Calu3 (cell line): ENCODE data around the gene JCHAIN. TPM values are rescaled to one million over a fixed set of nuclear protein-coding genes. Genes with fewer than 3 reads are reported as not detected.

Source experiments
- BruUV-seq: library from RNA; stranded (reverse); fragments of 400-500 nt; replicated peaks from 2 replicates; lab custom pipeline; 2021; lab: Mats Ljungman, UMichigan
- CTCF ChIA-PET: fragments of 300-600 bp; sonication (Branson Sonifier 250); formaldehyde crosslinking; loops from one replicate; lab custom pipeline; 2022; ENCODE audit warnings: antibody characterized with exemption; lab: Charles Lee
- DNase-seq: peaks from one replicate; pipeline ENCODE4 v3.0.0; 2022
- H3K27ac Mint-ChIP-seq: one replicate; pipeline ENCODE4 v1.8.0; 2022; ENCODE audit warnings: mixed read lengths; ENCODE audit not compliant: unreplicated experiment
- H3K27me3 Mint-ChIP-seq: one replicate; pipeline ENCODE4 v1.8.0; 2022; ENCODE audit warnings: mixed read lengths; ENCODE audit not compliant: unreplicated experiment
- H3K36me3 Mint-ChIP-seq: one replicate; pipeline ENCODE4 v1.8.0; 2022; ENCODE audit warnings: mild to moderate bottlenecking, moderate library complexity, mixed read lengths; ENCODE audit not compliant: insufficient read depth, unreplicated experiment
- H3K4me1 Mint-ChIP-seq: one replicate; pipeline ENCODE4 v1.8.0; 2022; ENCODE audit warnings: mild to moderate bottlenecking, low read depth, mixed read lengths; ENCODE audit not compliant: unreplicated experiment
- H3K4me3 Mint-ChIP-seq: one replicate; pipeline ENCODE4 v1.8.0; 2022; ENCODE audit warnings: mild to moderate bottlenecking, low read depth, moderate library complexity, mixed read lengths; ENCODE audit not compliant: unreplicated experiment
- H3K9me3 Mint-ChIP-seq: one replicate; pipeline ENCODE4 v1.8.0; 2022; ENCODE audit warnings: low read depth, mixed read lengths; ENCODE audit not compliant: unreplicated experiment
- intact Hi-C: fragments of 100-400 bp; cut with micrococcal nuclease; formaldehyde crosslinking; loops from one replicate; pipeline ENCODE4 v1.10.0; 2022; ENCODE audit not compliant: unreplicated experiment
- total RNA-seq: library from RNA; stranded (reverse); gene quantifications from 2 replicates; pipeline ENCODE4 v1.2.3, GENCODE V29; 2022
- TF ChIP-seq, protein P1 (sequence below): fragments of 200-600 bp; IDR thresholded peaks from one replicate; pipeline ENCODE4 v1.8.0; 2022; ENCODE audit warnings: antibody characterized with exemption; ENCODE audit not compliant: unreplicated experiment

Gene JCHAIN
- total RNA-seq, 1 experiment from 2014 or later: not detected

DNA sequence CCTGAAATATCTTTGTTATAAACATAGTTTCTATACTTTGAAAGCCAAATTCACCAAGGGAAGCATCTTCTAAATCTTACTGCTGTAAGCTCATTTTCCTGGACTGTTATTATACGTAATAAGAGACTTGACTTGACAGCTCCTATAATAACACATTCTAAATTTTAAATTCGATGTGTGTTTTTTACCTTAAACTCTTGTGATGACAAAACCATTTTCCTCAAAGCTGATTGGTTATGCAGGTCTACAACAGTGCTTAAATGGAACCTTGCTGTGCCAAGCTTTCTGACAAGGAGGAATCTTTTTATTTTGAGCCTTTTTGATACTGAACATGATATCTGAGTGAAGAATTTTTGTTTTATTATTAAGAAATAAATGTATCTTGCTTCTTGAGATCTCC, 37.9 kb downstream of the JCHAIN start, which contains the start of gene ENAM:
Gene ENAM, plus strand, starts transcription at position 301 of the 400 bp plus-strand sequence. CDS start 757 bp downstream, outside the sequence.
- DNase-seq: no peak
- TF ChIP-seq, protein P1, sequence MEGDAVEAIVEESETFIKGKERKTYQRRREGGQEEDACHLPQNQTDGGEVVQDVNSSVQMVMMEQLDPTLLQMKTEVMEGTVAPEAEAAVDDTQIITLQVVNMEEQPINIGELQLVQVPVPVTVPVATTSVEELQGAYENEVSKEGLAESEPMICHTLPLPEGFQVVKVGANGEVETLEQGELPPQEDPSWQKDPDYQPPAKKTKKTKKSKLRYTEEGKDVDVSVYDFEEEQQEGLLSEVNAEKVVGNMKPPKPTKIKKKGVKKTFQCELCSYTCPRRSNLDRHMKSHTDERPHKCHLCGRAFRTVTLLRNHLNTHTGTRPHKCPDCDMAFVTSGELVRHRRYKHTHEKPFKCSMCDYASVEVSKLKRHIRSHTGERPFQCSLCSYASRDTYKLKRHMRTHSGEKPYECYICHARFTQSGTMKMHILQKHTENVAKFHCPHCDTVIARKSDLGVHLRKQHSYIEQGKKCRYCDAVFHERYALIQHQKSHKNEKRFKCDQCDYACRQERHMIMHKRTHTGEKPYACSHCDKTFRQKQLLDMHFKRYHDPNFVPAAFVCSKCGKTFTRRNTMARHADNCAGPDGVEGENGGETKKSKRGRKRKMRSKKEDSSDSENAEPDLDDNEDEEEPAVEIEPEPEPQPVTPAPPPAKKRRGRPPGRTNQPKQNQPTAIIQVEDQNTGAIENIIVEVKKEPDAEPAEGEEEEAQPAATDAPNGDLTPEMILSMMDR: no peak
- CTCF ChIA-PET: no interaction called here
- Mint-ChIP-seq H3K27me3 (no peaks in the 10 kb centered on the region), H3K4me3 (no peak within 1 kb of the TSS), H3K9me3 (no peaks in the 10 kb centered on the region), H3K4me1 (peaks cover 9% of the 10 kb centered on the region), H3K27ac (no peak within 1 kb of the TSS), H3K36me3 (no peaks in the 10 kb centered on the region)
- intact Hi-C loops: no loop called here
- no TSS peak for BruUV-seq

DNA sequence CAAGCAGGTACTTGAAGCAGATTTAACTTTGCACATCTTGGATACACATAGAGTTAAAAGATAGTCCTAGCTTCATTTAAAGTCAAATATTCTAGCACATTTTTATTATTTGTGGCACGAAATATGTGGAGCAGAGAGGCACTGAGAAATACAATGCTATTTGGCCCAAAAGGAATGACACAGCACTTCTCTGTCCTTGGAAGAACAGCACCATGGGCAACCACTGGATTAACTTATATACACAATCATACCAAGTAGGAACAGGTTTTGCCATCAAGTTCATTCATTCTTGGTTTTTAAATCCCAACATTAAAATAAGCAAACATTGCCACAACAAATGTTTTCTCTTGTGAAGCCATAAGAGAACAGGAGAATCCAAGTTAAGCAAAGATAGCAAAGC, 38.7 kb downstream of the JCHAIN start:
- Mint-ChIP-seq H3K36me3 (no peaks in the 10 kb centered on the region), H3K4me3 (no peak overlapping the region), H3K4me1 (peaks cover 9% of the 10 kb centered on the region), H3K27ac (no peak overlapping the region), H3K9me3 (no peaks in the 10 kb centered on the region), H3K27me3 (no peaks in the 10 kb centered on the region)
- CTCF ChIA-PET: no interaction called here
- no TSS peak for BruUV-seq
- TF ChIP-seq, protein P1: no peak
- no peak for DNase-seq
- intact Hi-C loops: no loop called here

DNA sequence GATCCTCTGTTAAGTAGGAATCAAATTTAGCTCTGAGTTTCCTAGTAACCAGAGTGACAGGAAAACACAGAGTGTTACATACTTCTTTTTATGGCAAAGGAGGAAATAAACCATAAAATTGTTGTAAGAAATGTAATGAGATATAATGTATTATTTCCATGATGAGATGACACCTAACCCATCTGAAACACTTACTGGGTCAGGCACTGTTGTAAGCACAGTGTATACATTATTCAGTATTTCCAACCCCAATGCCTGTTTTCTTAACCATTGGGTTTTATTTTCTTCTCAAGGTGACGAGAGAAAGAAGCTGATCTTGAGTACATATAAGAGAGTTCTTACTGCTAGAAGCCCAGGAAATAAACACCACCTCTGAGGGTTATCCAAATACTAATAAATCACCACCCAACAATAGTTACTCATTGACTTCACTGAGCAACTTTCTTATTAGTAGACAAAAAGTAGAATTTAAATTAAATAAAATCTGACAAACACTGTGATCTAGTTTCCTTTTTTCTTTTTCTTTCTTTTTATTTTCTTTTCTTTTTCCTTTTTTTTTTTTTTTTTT, 42.0 kb downstream of the JCHAIN start:
- TF ChIP-seq, protein P1: no peak
- Mint-ChIP-seq H3K27ac (peak overlapping the region; percentile 44), H3K9me3 (no peaks in the 10 kb centered on the region), H3K4me3 (no peak overlapping the region), H3K27me3 (no peaks in the 10 kb centered on the region), H3K4me1 (no peaks in the 10 kb centered on the region), H3K36me3 (no peaks in the 10 kb centered on the region)
- intact Hi-C loops: no loop called here
- DNase-seq: no peak
- CTCF ChIA-PET: interaction anchor here (1.0 kb wide), 1 partner anchor 11 kb away, joined by 3 read pairs; no protein-coding TSS in a partner anchor
- BruUV-seq: no TSS peak

DNA sequence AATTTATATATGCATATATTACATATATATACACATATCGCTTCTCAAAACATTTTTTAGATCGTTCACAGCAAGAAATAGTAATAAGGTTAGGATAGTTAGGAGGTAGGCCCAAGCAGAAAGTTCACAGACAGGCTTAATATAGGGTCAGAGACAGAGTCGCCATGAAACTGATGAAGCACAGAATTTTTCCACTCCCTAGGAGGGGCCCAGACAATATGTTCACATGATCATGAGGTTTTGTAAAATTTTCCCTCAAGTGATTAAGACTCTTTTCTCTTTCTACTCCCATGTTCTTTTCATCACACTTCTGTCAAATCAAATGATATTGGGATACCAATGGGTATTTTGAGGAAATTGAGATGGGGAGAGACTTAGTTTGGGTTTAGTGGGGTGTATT, 43.0 kb downstream of the JCHAIN start:
- intact Hi-C loops: no loop called here
- CTCF ChIA-PET: no interaction called here
- TF ChIP-seq, protein P1: no peak
- Mint-ChIP-seq H3K4me3 (no peak overlapping the region), H3K9me3 (no peaks in the 10 kb centered on the region), H3K27ac (peak overlapping the region; percentile 44), H3K27me3 (no peaks in the 10 kb centered on the region), H3K36me3 (no peaks in the 10 kb centered on the region), H3K4me1 (no peaks in the 10 kb centered on the region)
- DNase-seq: no peak
- no TSS peak for BruUV-seq
